Gastroesophageal sphincter (tissue), 3 donors: ENCODE data around the gene IKZF5.

Experiments used
- CTCF ChIP-seq, 4 experiments: fragments of 200-600 bp in 2 of 4; fragments of 450-650 bp in 2 of 4; sonication (generic) in 1 of 4; IDR thresholded peaks; one replicate each; pipeline ENCODE4 v1.5.1; 2017 to 2019; ENCODE audit warnings: antibody characterized with exemption in 4 of 4, mild to moderate bottlenecking in 2 of 4, moderate library complexity in 2 of 4
- POLR2A ChIP-seq, 2 donors: fragments of 450-650 bp; IDR thresholded peaks; one replicate each; pipeline ENCODE4 v1.6.1; 2017; ENCODE audit warnings: antibody characterized with exemption in 2 of 2, mild to moderate bottlenecking in 2 of 2, moderate library complexity in 1 of 2
- POLR2AphosphoS5 ChIP-seq: sonication (generic); formaldehyde crosslinking; IDR thresholded peaks from one replicate; pipeline ENCODE4 v1.6.1; 2017; ENCODE audit warnings: antibody characterized with exemption

GRCh38 chr10:122955892-122956291 lies 52.7 kb downstream of the IKZF5 start:
- TF ChIP-seq POLR2AphosphoS5 (no peak), CTCF (IDR thresholded peaks at IDR 0.05) (no peak), POLR2A (IDR thresholded peaks at IDR 0.05) (no peak)
